ENCODE results near the gene SLBP.

GRCh38 chr4:1685235-1686150, 26.6 kb downstream of the SLBP start:
- no peak for TF ChIP-seq FOXA1 (IDR thresholded peaks at IDR 0.05)
- no peak for TF ChIP-seq SUZ12 (IDR thresholded peaks at IDR 0.05)
- no peak for TF ChIP-seq LEF1 (IDR thresholded peaks at IDR 0.05; ENCODE audit: borderline replicate concordance)
- no peak for TF ChIP-seq ELF4 (IDR thresholded peaks at IDR 0.05)
- TF ChIP-seq L3MBTL2 (conservative IDR thresholded peaks at IDR 0.05), result no peak
- no peak for TF ChIP-seq NFRKB (IDR thresholded peaks at IDR 0.05)
- TF ChIP-seq FOXK2 (IDR thresholded peaks at IDR 0.05), result no peak
